BJ (cell line): ENCODE results near the gene GTF3C1. TPM values are rescaled to one million over a fixed set of nuclear protein-coding genes. Genes with fewer than 3 reads are reported as not detected.

Source experiments
- CTCF ChIA-PET: fragments of 350-600 bp; formaldehyde crosslinking; extraction: SDS; loops from one replicate; lab custom pipeline; 2021; ENCODE audit warnings: antibody characterized with exemption, inconsistent platforms; lab: Yijun Ruan, JAX
- POLR2A ChIA-PET: fragments of 300-600 bp; sonication (Branson Sonifier 250); formaldehyde crosslinking; extraction: SDS; loops from one replicate; lab custom pipeline; 2021; ENCODE audit warnings: antibody characterized with exemption; lab: Charles Lee
- DNase-seq: peaks from one replicate; pipeline ENCODE4 v3.0.0-alpha.2; 2011; ENCODE audit warnings: low read depth
- H3K27me3 ChIP-seq: 2 replicates; pipeline ENCODE4 v1.6.0; 2011; ENCODE audit warnings: low read length; ENCODE audit not compliant: control insufficient read depth, insufficient read depth
- H3K36me3 ChIP-seq: 2 replicates; pipeline ENCODE4 v1.5.1; 2011; ENCODE audit warnings: low read length; ENCODE audit not compliant: control insufficient read depth, insufficient read depth
- H3K4me3 ChIP-seq: 2 replicates; pipeline ENCODE4 v1.5.1; 2011; ENCODE audit warnings: low read depth, mild to moderate bottlenecking, control low read depth, low read length
- CTCF ChIP-seq: IDR thresholded peaks from 2 replicates; pipeline ENCODE4 v1.5.1; 2011; ENCODE audit warnings: low read depth, mild to moderate bottlenecking, control low read depth, inconsistent platforms, low read length, moderate library complexity; ENCODE audit not compliant: insufficient read depth
- polyA plus RNA-seq: library from polyadenylated mRNA; depleted of rRNA; stranded (reverse); fragments of >200 nt; gene quantifications from 2 replicates; pipeline ENCODE4 v1.2.3, GENCODE V29; 2011

GTF3C1 gene
- polyA plus RNA-seq, 1 experiment = 35.8 TPM

- Histone ChIP-seq H3K4me3 (no peak overlapping the region), H3K36me3 (no peaks in the 10 kb centered on the region), H3K27me3 (no peaks in the 10 kb centered on the region)
- ChIA-PET CTCF (interaction anchor here (1.0 to 1.1 kb wide), 3 partner anchors 13 to 295 kb away, joined by 3 to 4 read pairs (median 3); no protein-coding TSS in a partner anchor), POLR2A (no interaction called here)
- no peak for TF ChIP-seq CTCF
- DNase-seq = no peak
Observed at GRCh38 chr16:27449434-27450195, 100.1 kb downstream of the GTF3C1 start.

- H3K36me3 ChIP-seq = no peaks in the 10 kb centered on the region
Observed at GRCh38 chr16:27448532-27449433, 100.9 kb downstream of the GTF3C1 start.

DNA sequence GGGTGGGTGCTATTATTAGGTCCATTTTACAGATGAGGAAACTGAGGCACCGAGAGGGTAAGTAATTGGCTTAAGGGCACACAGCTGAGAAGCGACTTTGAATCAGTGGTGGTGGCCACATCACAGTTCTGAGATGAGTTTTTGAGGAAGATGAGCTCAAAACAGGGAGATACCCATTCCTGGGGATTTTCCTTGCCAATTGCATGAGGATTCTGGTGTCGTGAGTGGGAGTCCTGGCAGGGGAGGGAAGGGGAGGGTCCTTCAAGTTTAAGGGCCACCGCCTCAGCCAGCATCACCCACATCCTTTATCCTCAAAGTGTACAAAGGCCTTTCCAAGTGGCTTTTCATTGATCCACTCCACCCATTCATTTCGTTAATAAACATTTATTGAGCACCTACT lies 102.4 kb downstream of the GTF3C1 start:
- POLR2A ChIA-PET = no interaction called here
- no peak for DNase-seq
- no peaks in the 10 kb centered on the region for H3K27me3 ChIP-seq
- no peak overlapping the region for H3K4me3 ChIP-seq
- CTCF ChIA-PET = interaction anchor here (2.2 kb wide), 1 partner anchor 296 kb away, joined by 4 read pairs; no protein-coding TSS in a partner anchor
- no peaks in the 10 kb centered on the region for H3K36me3 ChIP-seq
- no peak for TF ChIP-seq CTCF

More at GRCh38 chr16:27448532-27449433, 100.9 kb downstream of the GTF3C1 start:
- ChIA-PET POLR2A (no interaction called here), CTCF (interaction anchor here (1.0 to 2.2 kb wide), 3 partner anchors 14 to 297 kb away, joined by 3 to 4 read pairs (median 4); no protein-coding TSS in a partner anchor)
- Histone ChIP-seq H3K4me3 (no peak overlapping the region), H3K27me3 (no peaks in the 10 kb centered on the region)
- TF ChIP-seq CTCF = no peak
- no peak for DNase-seq

DNA sequence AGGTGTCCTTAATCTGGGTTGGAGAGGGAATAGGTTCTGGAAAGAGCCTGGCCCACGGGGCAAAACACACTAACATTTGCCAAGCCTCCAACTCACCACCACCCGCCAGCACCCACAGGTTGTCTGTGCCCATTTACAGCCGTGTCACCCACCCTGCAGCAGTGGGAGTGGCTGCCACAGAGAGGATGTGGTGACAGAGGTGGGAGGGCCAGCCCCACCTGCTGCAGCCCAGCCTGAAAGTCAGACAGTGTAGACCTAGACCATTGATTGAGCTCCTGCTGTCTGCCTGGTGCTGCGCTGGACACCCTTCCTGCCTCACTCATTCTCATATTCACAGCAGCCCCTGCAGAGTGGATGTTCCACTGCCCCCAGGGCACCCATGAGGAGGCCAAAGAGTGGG lies 103.0 kb downstream of the GTF3C1 start:
- no peak for TF ChIP-seq CTCF
- Histone ChIP-seq H3K36me3 (no peaks in the 10 kb centered on the region), H3K4me3 (no peak overlapping the region), H3K27me3 (no peaks in the 10 kb centered on the region)
- DNase-seq = no peak
- CTCF ChIA-PET = interaction anchor here (2.2 kb wide), 1 partner anchor 295 kb away, joined by 4 read pairs; no protein-coding TSS in a partner anchor
- POLR2A ChIA-PET = no interaction called here
